ENCODE results near the gene SMARCC1.

The SMARCC1 gene

GRCh38 chr3:47688488-47688887 is 93.2 kb downstream of the SMARCC1 start:
- DNase-seq, result no peak

GRCh38 chr3:47685037-47685436 is 96.7 kb downstream of the SMARCC1 start:
- no peak for DNase-seq

- DNase-seq, result no peak
Observed at GRCh38 chr3:47681016-47681415, 100.7 kb downstream of the SMARCC1 start.

GRCh38 chr3:47678446-47679338 is 103.0 kb downstream of the SMARCC1 start:
- DNase-seq, result no peak

GRCh38 chr3:47669026-47669749 is 112.5 kb downstream of the SMARCC1 start:
- DNase-seq, result no peak

GRCh38 chr3:47666118-47666517 is 115.6 kb downstream of the SMARCC1 start:
- no peak for DNase-seq

GRCh38 chr3:47664519-47664918 is 117.2 kb downstream of the SMARCC1 start:
- DNase-seq, result no peak

- DNase-seq, result no peak
Observed at GRCh38 chr3:47663630-47664240, 118.0 kb downstream of the SMARCC1 start.

GRCh38 chr3:47661121-47661752 is 120.5 kb downstream of the SMARCC1 start:
- no peak for DNase-seq

GRCh38 chr3:47658444-47658843 is 123.2 kb downstream of the SMARCC1 start:
- DNase-seq, result no peak

GRCh38 chr3:47652142-47652541 is 129.6 kb downstream of the SMARCC1 start:
- DNase-seq, result no peak

- no peak for DNase-seq
Observed at GRCh38 chr3:47650294-47650693, 131.4 kb downstream of the SMARCC1 start.

- no peak for DNase-seq
Observed at GRCh38 chr3:47647550-47647949, 134.1 kb downstream of the SMARCC1 start.

GRCh38 chr3:47646362-47646761 is 135.3 kb downstream of the SMARCC1 start:
- DNase-seq, result no peak

- DNase-seq, result no peak
Observed at GRCh38 chr3:47645551-47645950, 136.1 kb downstream of the SMARCC1 start.

GRCh38 chr3:47643092-47643491 is 138.6 kb downstream of the SMARCC1 start:
- DNase-seq, result no peak

GRCh38 chr3:47641739-47642138 is 140.0 kb downstream of the SMARCC1 start:
- no peak for DNase-seq

- no peak for DNase-seq
Observed at GRCh38 chr3:47636921-47637320, 144.8 kb downstream of the SMARCC1 start.

GRCh38 chr3:47636225-47636624 is 145.5 kb downstream of the SMARCC1 start:
- no peak for DNase-seq

- DNase-seq, result no peak
Observed at GRCh38 chr3:47635536-47635935, 146.2 kb downstream of the SMARCC1 start.

- DNase-seq, result no peak
Observed at GRCh38 chr3:47634996-47635395, 146.7 kb downstream of the SMARCC1 start.

- no peak for DNase-seq
Observed at GRCh38 chr3:47630810-47631209, 150.9 kb downstream of the SMARCC1 start.

- no peak for DNase-seq
Observed at GRCh38 chr3:47629770-47630169, 151.9 kb downstream of the SMARCC1 start.
